Loucy (cell line): Measurements from ENCODE around the gene SCAF11.

Source experiments
- CTCF ChIP-seq: fragments of 200-600 bp; sonication (generic); conservative IDR thresholded peaks from 2 replicates; pipeline ENCODE4 v1.5.1; 2014; ENCODE audit warnings: mild to moderate bottlenecking, antibody characterized with exemption, low read length
- EZH2phosphoT487 ChIP-seq: fragments of 200-600 bp; IDR thresholded peaks from 2 replicates; pipeline ENCODE4 v1.6.1; 2018; ENCODE audit warnings: antibody characterized with exemption, mild to moderate bottlenecking, moderate library complexity, borderline replicate concordance

GRCh38 chr12:45878630-45879255 lies 111.6 kb downstream of the SCAF11 start:
- TF ChIP-seq EZH2phosphoT487 (no peak), CTCF (no peak)
